Heart right ventricle (tissue), 16 donors: ENCODE data around the gene ACSS1. TPM values are rescaled to one million over a fixed set of nuclear protein-coding genes. Genes with fewer than 3 reads are reported as not detected.

Experiments
- ATAC-seq, 8 donors: fragments of 200-7000 bp; cut with Tn5 transposase; one replicate each; pipeline ENCODE4 v1.9.1; 2020; ENCODE audit warnings: mild to moderate bottlenecking in 8 of 8, moderate library complexity in 8 of 8, moderate number of reproducible peaks in 1 of 8
- DNase-seq, 2 donors: peaks; one replicate each; pipeline ENCODE4 v3.0.0-alpha.2; 2020
- H3K27ac ChIP-seq, 10 donors: fragments of 200-600 bp; sonication (generic) in 2 of 10; one replicate each; pipeline versions ENCODE4 v1.5.0 to v1.8.0; 2020 to 2022; ENCODE audit warnings: mild to moderate bottlenecking in 3 of 10
- H3K27me3 ChIP-seq, 7 donors: fragments of 200-600 bp; one replicate each; pipeline ENCODE4 v1.8.0; 2021 to 2022; ENCODE audit warnings: mild to moderate bottlenecking in 2 of 7
- H3K36me3 ChIP-seq, 9 donors: fragments of 200-600 bp; sonication (generic) in 1 of 9; one replicate each; pipeline versions ENCODE4 v1.5.0 to v1.8.0; 2020 to 2022; ENCODE audit warnings: mild to moderate bottlenecking in 2 of 9
- H3K4me1 ChIP-seq, 9 donors: fragments of 200-600 bp; sonication (generic) in 1 of 9; one replicate each; pipeline versions ENCODE4 v1.5.0 to v1.8.0; 2020 to 2022; ENCODE audit warnings: mild to moderate bottlenecking in 4 of 9
- H3K4me3 ChIP-seq, 10 donors: fragments of 200-600 bp; sonication (generic) in 2 of 10; one replicate each; pipeline versions ENCODE4 v1.5.0 to v1.8.0; 2020 to 2022; ENCODE audit warnings: mild to moderate bottlenecking in 7 of 10, moderate library complexity in 2 of 10
- H3K9me3 ChIP-seq, 11 donors: fragments of 200-600 bp in 10 of 11; sonication (generic) in 2 of 11; one replicate each; pipeline versions ENCODE4 v1.5.0 to v1.8.0; 2013 to 2022; ENCODE audit warnings: mild to moderate bottlenecking in 2 of 11, control low read depth in 1 of 11, moderate library complexity in 1 of 11
- CTCF ChIP-seq, 9 donors: fragments of 200-600 bp; sonication (generic) in 2 of 9; IDR thresholded peaks; one replicate each; pipeline versions ENCODE4 v1.5.0 to v1.8.0; 2021 to 2022; ENCODE audit warnings: antibody characterized with exemption in 9 of 9, mild to moderate bottlenecking in 5 of 9, moderate library complexity in 1 of 9
- WGBS, 2 donors: extraction: QIAGEN DNeasy Blood & Tissue Kit; methylation state at CpG; one replicate each; pipeline ENCODE4 v1.1.7; 2013; ENCODE audit warnings: inconsistent platforms in 1 of 2; 5-methylcytosine and 5-hydroxymethylcytosine counted together
- intact Hi-C, 10 donors: fragments of 100-400 bp; cut with DNase I; formaldehyde crosslinking; loops; one replicate each; pipeline versions ENCODE4 v1.11.1 to v1.14.2; 2022
- polyA plus RNA-seq, 2 donors: library from polyadenylated mRNA; stranded (reverse); fragments of 200-250 nt; gene quantifications; one replicate each; pipeline ENCODE4 v1.2.3, GENCODE V29; 2013
- total RNA-seq, 10 donors: library from RNA; stranded (reverse); fragmentation: NEBNext Ultra II Directional in 3 of 10; extraction: Animal tissue kit (Norgen Biotek cat#: 25700) in 3 of 10; gene quantifications; one replicate each; pipeline versions ENCODE4 v1.2.1 to v1.2.4, GENCODE V29; 2021 to 2023
- donor health status: Arrhythmogenic right ventricular cardiomyopathy.
- donor health status: ischemic (EF 13 %, LVEDD 7.1; RV severe dilation, severe dysfunction).
- donor health status: healthy with polysubstance abuse.
- donor health status: DM: no; HTN: yes; CAD: no.
- donor health status: DM: no; HTN: no; CAD: no.
- donor health status: ischemic (EF 25% LVEDD 6.9; RV normal size, moderate dysfunction).
- donor health status: ischemic (EF 25% LVEDD 5.7; RV mildly dilated, moderate dysfunction).
- donor health status: healthy.
- donor health status: DM: yes; HTN: yes; CAD: no.
- donor health status: Ischemic cardiomyopathy.
- donor health status: ischemic (EF 35%, LVEDD 5.7; RV mildly dilated, moderate dysfunction).
- donor health status: nonischemic (EF 11% LVEDD 7.7; RV severe dilation, severe dysfunction).
- donor health status: DM: yes; HTN: yes; CAD: no.
- donor health status: PGD.
- donor health status: ischemic (EF 29% LVEDD 5.4; RV normal size, mild dysfunction).
- donor health status: nonischemic (EF 23%, LVEDD 6.1; RV moderate dilation, normal function).

The ACSS1 gene
- total and polyA plus RNA-seq, 12 donors = 29.7 to 114 (median 84.9) TPM

DNA sequence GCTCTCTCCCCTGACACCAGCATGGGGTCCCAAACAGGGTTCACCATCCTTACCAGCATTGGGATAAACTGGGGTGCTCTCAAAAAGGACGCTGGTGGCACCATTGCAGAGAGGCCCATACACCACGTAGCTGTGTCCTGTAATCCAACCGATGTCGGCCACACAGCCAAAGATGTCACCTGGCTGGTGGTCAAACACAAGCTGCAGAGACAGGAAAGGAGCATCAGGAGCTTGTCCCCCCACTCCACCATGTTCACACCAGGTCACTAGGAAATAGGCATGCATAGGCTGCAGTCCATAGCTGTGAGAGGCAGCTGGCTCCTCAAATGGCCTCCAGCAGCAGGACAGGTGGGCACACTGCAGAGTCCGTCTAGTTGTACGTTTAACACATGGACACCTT, 36.6 kb downstream of the ACSS1 start:
- no peaks in the 10 kb centered on the region for H3K9me3 ChIP-seq
- intact Hi-C loops = loop anchor here in 1 of 10 donors (2.0 kb wide), 1 partner anchor 19 kb away; no protein-coding TSS in a partner anchor
- H3K4me1 ChIP-seq = peaks cover 0 to 63% (median 28%) of the 10 kb centered on the region in 9 donors
- H3K27me3 ChIP-seq = no peaks in the 10 kb centered on the region
- no peak overlapping the region for H3K4me3 ChIP-seq
- H3K36me3 ChIP-seq = peaks cover 0 to 73% (median 23%) of the 10 kb centered on the region in 9 donors
- ATAC-seq = no peak
- peak overlapping the region in 7 of 10 donors; percentile 7 to 58 (median 47) for H3K27ac ChIP-seq
- no peak for TF ChIP-seq CTCF (IDR thresholded peaks at IDR 0.05)
- no peak for DNase-seq
- 88 to 91% methylated on average over 6 of the region's 6 CpGs for WGBS, 2 donors

GRCh38 chr20:25020901-25021301, 37.0 kb downstream of the ACSS1 start:
- 53 to 68% methylated on average over 6 of the region's 6 CpGs for WGBS, 2 donors
- no peak overlapping the region for H3K4me3 ChIP-seq
- peak in 7 of 8 donors; percentile 44 to 78 (median 69) for ATAC-seq
- peak overlapping the region in 7 of 10 donors; percentile 7 to 58 (median 47) for H3K27ac ChIP-seq
- no peak for TF ChIP-seq CTCF (IDR thresholded peaks at IDR 0.05)
- H3K9me3 ChIP-seq = no peaks in the 10 kb centered on the region
- peaks cover 0 to 59% (median 24%) of the 10 kb centered on the region in 9 donors for H3K4me1 ChIP-seq
- H3K36me3 ChIP-seq = peaks cover 0 to 78% (median 24%) of the 10 kb centered on the region in 9 donors
- peak in 1 of 2 donors; percentile 47 for DNase-seq
- H3K27me3 ChIP-seq = no peaks in the 10 kb centered on the region
- intact Hi-C loops = loop anchor here in 1 of 10 donors (2.0 kb wide), 1 partner anchor 18 kb away; no protein-coding TSS in a partner anchor

DNA sequence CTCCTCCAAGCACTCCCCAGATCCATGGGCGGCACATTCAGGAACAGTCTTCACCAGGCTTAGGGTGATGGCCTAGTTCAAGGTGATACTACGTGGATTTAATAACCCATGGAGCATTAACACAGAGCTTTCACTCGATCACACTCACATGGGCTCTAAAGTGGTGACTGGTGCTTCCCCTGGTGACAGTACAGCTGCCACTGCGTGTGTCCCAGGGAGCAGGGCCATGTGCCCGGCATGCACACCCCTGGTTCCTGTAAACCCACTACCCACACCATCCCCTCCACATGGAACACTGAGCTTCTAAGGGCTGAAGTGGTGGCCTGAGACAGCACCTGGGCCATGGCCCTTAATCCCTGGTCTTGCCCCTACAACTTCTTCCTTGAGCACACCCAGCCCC, 37.6 kb downstream of the ACSS1 start:
- peaks cover 0 to 80% (median 24%) of the 10 kb centered on the region in 9 donors for H3K36me3 ChIP-seq
- no peak for TF ChIP-seq CTCF (IDR thresholded peaks at IDR 0.05)
- peaks cover 0 to 53% (median 21%) of the 10 kb centered on the region in 9 donors for H3K4me1 ChIP-seq

GRCh38 chr20:25019381-25020155, 38.4 kb downstream of the ACSS1 start:
- DNase-seq (no peak), ATAC-seq (no peak)
- TF ChIP-seq CTCF (IDR thresholded peaks at IDR 0.05) = no peak
- Histone ChIP-seq H3K27ac (no peak overlapping the region), H3K36me3 (peaks cover 0 to 85% (median 29%) of the 10 kb centered on the region in 9 donors), H3K4me3 (no peak overlapping the region), H3K9me3 (no peaks in the 10 kb centered on the region), H3K27me3 (no peaks in the 10 kb centered on the region), H3K4me1 (peaks cover 0 to 46% (median 17%) of the 10 kb centered on the region in 9 donors)
- intact Hi-C loops = loop anchor here in 1 of 10 donors (2.0 kb wide), 1 partner anchor 17 kb away; no protein-coding TSS in a partner anchor
- WGBS, 2 donors = 83 to 94% methylated on average over 16 of the region's 16 CpGs

More for the DNA sequence above, 37.6 kb downstream of the ACSS1 start:
- DNase-seq (no peak), ATAC-seq (peak in 1 of 8 donors; percentile 8)
- 93 to 96% methylated on average over 5 of the region's 5 CpGs for WGBS, 2 donors
- H3K27me3 ChIP-seq = no peaks in the 10 kb centered on the region
- no peaks in the 10 kb centered on the region for H3K9me3 ChIP-seq
- H3K27ac ChIP-seq = peak overlapping the region in 4 of 10 donors; percentile 7 to 48 (median 30)
- intact Hi-C loops = loop anchor here in 1 of 10 donors (2.0 kb wide), 1 partner anchor 18 kb away; no protein-coding TSS in a partner anchor
- H3K4me3 ChIP-seq = no peak overlapping the region
